ENCODE measurements around the gene CRIP1. TPM values are rescaled to one million over a fixed set of nuclear protein-coding genes. Genes with fewer than 3 reads are reported as not detected.

The CRIP1 gene
- total and polyA plus RNA-seq, 2 donors (not counting 1 experiment from before 2014, with no cell fraction given) = 210 to 563 TPM

DNA sequence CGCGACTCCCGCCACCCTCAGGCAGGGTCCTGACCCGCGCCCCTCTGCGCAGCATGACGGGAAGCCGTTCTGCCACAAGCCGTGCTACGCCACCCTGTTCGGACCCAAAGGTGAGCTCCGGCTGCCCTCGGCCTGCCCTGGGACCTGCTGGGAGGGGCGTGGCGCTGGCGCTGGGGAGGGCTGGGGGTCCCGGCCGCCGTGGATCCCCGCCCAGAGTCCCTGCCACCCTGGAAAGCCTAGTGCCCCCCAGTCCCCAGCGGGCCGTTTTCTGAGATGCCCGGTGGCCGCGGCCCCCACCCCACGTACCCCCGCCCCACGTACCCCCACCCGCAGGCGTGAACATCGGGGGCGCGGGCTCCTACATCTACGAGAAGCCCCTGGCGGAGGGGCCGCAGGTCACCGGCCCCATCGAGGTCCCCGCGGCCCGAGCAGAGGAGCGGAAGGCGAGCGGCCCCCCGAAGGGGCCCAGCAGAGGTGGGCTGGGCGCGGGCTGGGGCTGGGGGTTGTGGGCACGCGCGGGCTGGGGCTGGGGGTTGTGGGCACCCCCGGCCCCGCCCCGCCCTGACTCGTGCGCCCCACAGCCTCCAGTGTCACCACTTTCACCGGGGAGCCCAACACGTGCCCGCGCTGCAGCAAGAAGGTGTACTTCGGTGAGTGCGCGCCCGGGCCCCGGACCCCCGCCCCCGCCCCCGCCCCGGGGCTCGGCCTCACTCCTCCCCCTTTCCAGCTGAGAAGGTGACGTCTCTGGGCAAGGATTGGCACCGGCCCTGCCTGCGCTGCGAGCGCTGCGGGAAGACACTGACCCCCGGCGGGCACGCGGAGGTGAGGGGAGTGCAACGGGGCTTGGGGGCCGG is 8.1 kb upstream of the CRIP1 start:
- DNase-seq = peak; percentile 49
- WGBS (ENCODE audit: insufficient coverage) = 44% methylated on average over 52 of the region's 81 CpGs
- peak overlapping the region in 2 of 5 experiments; percentile 38 to 49 for H3K4me3 ChIP-seq (ENCODE audit: control extremely low read depth in 1 of 5, extremely low read depth in 1 of 5, insufficient read depth in 1 of 5, low read depth in 2 of 5, low read length in 4 of 5)
- H3K4me1 ChIP-seq (ENCODE audit: control insufficient read depth in 2 of 2, insufficient read depth in 2 of 2, low read length in 2 of 2) = peaks cover 71 to 82% of the 10 kb centered on the region in 2 donors
- TF ChIP-seq, protein P1, sequence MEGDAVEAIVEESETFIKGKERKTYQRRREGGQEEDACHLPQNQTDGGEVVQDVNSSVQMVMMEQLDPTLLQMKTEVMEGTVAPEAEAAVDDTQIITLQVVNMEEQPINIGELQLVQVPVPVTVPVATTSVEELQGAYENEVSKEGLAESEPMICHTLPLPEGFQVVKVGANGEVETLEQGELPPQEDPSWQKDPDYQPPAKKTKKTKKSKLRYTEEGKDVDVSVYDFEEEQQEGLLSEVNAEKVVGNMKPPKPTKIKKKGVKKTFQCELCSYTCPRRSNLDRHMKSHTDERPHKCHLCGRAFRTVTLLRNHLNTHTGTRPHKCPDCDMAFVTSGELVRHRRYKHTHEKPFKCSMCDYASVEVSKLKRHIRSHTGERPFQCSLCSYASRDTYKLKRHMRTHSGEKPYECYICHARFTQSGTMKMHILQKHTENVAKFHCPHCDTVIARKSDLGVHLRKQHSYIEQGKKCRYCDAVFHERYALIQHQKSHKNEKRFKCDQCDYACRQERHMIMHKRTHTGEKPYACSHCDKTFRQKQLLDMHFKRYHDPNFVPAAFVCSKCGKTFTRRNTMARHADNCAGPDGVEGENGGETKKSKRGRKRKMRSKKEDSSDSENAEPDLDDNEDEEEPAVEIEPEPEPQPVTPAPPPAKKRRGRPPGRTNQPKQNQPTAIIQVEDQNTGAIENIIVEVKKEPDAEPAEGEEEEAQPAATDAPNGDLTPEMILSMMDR (IDR thresholded peaks at IDR 0.05) = no peak
- no peak for TF ChIP-seq EZH2 (IDR thresholded peaks at IDR 0.05; ENCODE audit: borderline replicate concordance, insufficient read depth, low read depth, low read length, poor library complexity, severe bottlenecking)
- H3K79me2 ChIP-seq (ENCODE audit: control insufficient read depth, insufficient read depth, low read length) = no peaks in the 10 kb centered on the region
- intact Hi-C loops (cut with micrococcal nuclease) = no loop called here
- POLR2A ChIA-PET = interaction anchor here (0.6 to 1.2 kb wide), 3 partner anchors 12 to 466 kb away, joined by 3 to 6 read pairs (median 3); no protein-coding TSS in a partner anchor
- peaks cover 10% of the 10 kb centered on the region for H4K20me1 ChIP-seq (ENCODE audit: control insufficient read depth, insufficient read depth, low read length, poor library complexity, severe bottlenecking)
- no peak overlapping the region for H2AFZ ChIP-seq (ENCODE audit: insufficient read depth, low read depth, low read length, poor library complexity, severe bottlenecking)
- CTCF ChIA-PET = interaction anchor here (7.3 kb wide), 1 partner anchor 12 kb away, joined by 121 read pairs; the partner anchor contains the start of gene TEDC1
- H3K9ac ChIP-seq (ENCODE audit: low read length) = peak overlapping the region; percentile 43
- peaks cover 64% of the 10 kb centered on the region for H3K4me1 Mint-ChIP-seq
- H3K27me3 ChIP-seq (replicated peaks in 1 of 4; ENCODE audit: control extremely low read depth in 1 of 4, control insufficient read depth in 3 of 4, insufficient read depth in 4 of 4, low read length in 3 of 4) = peaks cover 0 to 31% (median 11%) of the 10 kb centered on the region in 4 experiments
- no peak for ATAC-seq (ENCODE audit: low read depth)
- peaks cover 0 to 36% (median 0%) of the 10 kb centered on the region in 3 donors for H3K9me3 ChIP-seq (ENCODE audit: control extremely low read depth in 1 of 3, control insufficient read depth in 2 of 3, insufficient read depth in 1 of 3, low read length in 2 of 3)
- no peaks in the 10 kb centered on the region for H3K27me3 Mint-ChIP-seq
- H3K27ac ChIP-seq (ENCODE audit: low read length in 2 of 2) = no peak overlapping the region
- no peaks in the 10 kb centered on the region for H3K9me3 Mint-ChIP-seq (ENCODE audit: insufficient read depth)
- no peak overlapping the region for H3K4me3 Mint-ChIP-seq
- H3K4me2 ChIP-seq (replicated peaks; ENCODE audit: low read depth, low read length, poor library complexity, severe bottlenecking) = peak overlapping the region; percentile 95
- no peak overlapping the region for H3K27ac Mint-ChIP-seq
- no peaks in the 10 kb centered on the region for H3K36me3 ChIP-seq (replicated peaks in 1 of 2; ENCODE audit: control extremely low read depth in 1 of 2, control insufficient read depth in 1 of 2, extremely low read depth in 1 of 2, insufficient read depth in 2 of 2, low read length in 1 of 2)
